OCI-LY1 (cell line): ENCODE data around the gene IER3.
"Not testable (repeated sequence)": the region's sequence is repeated elsewhere in the genome, so short reads cannot be mapped to it uniquely, and the experiment has no call there.

Experiments used
- H2AFZ ChIP-seq: fragments of 200-600 bp; sonication (generic), shearing (Covaris generic); 2 replicates; pipeline ENCODE4 v1.6.0; 2014; ENCODE audit warnings: antibody characterized with exemption, mild to moderate bottlenecking, low read length
- H3F3A ChIP-seq: fragments of 200-600 bp; sonication (generic), shearing (Covaris generic); 2 replicates; pipeline ENCODE4 v1.6.0; 2014; ENCODE audit warnings: mild to moderate bottlenecking, antibody characterized with exemption, low read length, moderate library complexity; ENCODE audit not compliant: insufficient read depth
- H3K27ac ChIP-seq: fragments of 200-600 bp; sonication (generic); 2 replicates; pipeline ENCODE4 v1.5.1; 2014; ENCODE audit warnings: low read length, mixed run types, mild to moderate bottlenecking, low read depth; ENCODE audit not compliant: poor library complexity, severe bottlenecking
- H3K27me3 ChIP-seq: fragments of 200-600 bp; sonication (generic); 2 replicates; pipeline ENCODE4 v1.6.0; 2014; ENCODE audit warnings: antibody characterized with exemption, mild to moderate bottlenecking, low read length, moderate library complexity; ENCODE audit not compliant: insufficient read depth
- H3K36me3 ChIP-seq: fragments of 200-600 bp; sonication (generic); 2 replicates; pipeline ENCODE4 v1.6.1; 2014; ENCODE audit warnings: mild to moderate bottlenecking, antibody characterized with exemption, low read length, moderate library complexity, mixed read lengths; ENCODE audit not compliant: insufficient read depth
- H3K4me1 ChIP-seq: fragments of 200-600 bp; sonication (generic); 2 replicates; pipeline ENCODE4 v1.5.1; 2014; ENCODE audit warnings: mild to moderate bottlenecking, low read length, moderate library complexity; ENCODE audit not compliant: insufficient read depth, severe bottlenecking
- H3K4me2 ChIP-seq: fragments of 200-600 bp; sonication (generic), shearing (Covaris generic); 2 replicates; pipeline ENCODE4 v1.6.1; 2014; ENCODE audit warnings: low read length
- H3K4me3 ChIP-seq: fragments of 200-600 bp; sonication (generic); 2 replicates; pipeline ENCODE4 v1.5.1; 2014; ENCODE audit warnings: low read length, low read depth, mild to moderate bottlenecking, mixed read lengths; ENCODE audit not compliant: poor library complexity, severe bottlenecking
- H3K79me2 ChIP-seq: fragments of 200-600 bp; shearing (Covaris generic); 2 replicates; pipeline ENCODE4 v1.6.1; 2016; ENCODE audit warnings: mixed run types, low read length, mixed read lengths; ENCODE audit not compliant: insufficient read depth
- H3K9ac ChIP-seq: fragments of 200-600 bp; sonication (generic), shearing (Covaris generic); 2 replicates; pipeline ENCODE4 v1.6.1; 2014; ENCODE audit warnings: mild to moderate bottlenecking, low read length, mixed read lengths
- H3K9me2 ChIP-seq: fragments of 200-600 bp; sonication (generic), shearing (Covaris generic); 2 replicates; pipeline ENCODE4 v1.6.1; 2014; ENCODE audit warnings: low read depth, mild to moderate bottlenecking, low read length, mixed read lengths
- H3K9me3 ChIP-seq: fragments of 200-600 bp; shearing (Covaris generic); 2 replicates; pipeline ENCODE4 v1.6.1; 2014; ENCODE audit warnings: low read length, mixed read lengths
- H4K20me1 ChIP-seq: fragments of 200-600 bp; sonication (generic), shearing (Covaris generic); 2 replicates; pipeline ENCODE4 v1.6.0; 2016; ENCODE audit warnings: mild to moderate bottlenecking, low read length; ENCODE audit not compliant: insufficient read depth
- EZH2 ChIP-seq: fragments of 200-600 bp; sonication (generic), shearing (Covaris generic); IDR thresholded peaks from 2 replicates; pipeline ENCODE4 v1.8.0; 2017; ENCODE audit warnings: borderline replicate concordance, mixed run types, mild to moderate bottlenecking, antibody characterized with exemption, low read length, moderate library complexity, mixed read lengths
- TF ChIP-seq, protein P1 (sequence below): fragments of 200-600 bp; sonication (generic), shearing (Covaris generic); IDR thresholded peaks from 2 replicates; pipeline ENCODE4 v1.5.1; 2017; ENCODE audit warnings: mild to moderate bottlenecking, antibody characterized with exemption, low read length, moderate library complexity, mixed read lengths

IER3 gene

DNA sequence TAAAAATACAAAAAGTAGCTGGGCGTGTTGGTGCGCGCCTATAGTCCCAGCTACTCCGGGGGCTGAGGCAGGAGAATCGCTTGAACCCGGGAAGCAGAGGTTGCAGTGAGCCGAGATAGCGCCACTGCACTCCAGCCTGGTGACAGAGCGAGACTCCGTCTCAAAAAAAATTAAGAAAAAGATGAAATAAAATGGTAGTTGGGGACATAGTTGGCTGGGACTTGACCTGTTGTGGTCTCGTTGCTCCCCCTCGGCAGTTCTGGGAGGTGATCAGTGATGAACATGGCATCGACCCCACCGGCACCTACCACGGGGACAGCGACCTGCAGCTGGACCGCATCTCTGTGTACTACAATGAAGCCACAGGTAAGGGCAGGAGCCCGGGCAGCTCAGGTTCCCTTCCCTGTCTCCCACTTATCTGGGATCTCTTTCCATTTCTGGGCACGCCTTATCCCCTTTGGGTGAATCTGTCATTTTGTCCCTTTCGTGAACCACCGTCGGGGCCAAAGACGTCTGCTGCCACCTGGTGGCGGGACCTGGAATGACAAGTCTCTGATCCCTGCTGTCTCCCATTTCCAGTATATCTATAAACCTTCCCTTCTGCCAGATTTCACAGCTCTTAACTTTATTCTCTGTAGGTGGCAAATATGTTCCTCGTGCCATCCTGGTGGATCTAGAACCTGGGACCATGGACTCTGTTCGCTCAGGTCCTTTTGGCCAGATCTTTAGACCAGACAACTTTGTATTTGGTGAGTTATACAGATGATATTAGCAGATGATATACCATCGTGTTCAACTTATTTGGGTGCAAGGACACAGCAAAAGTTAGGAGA is 21.9 kb downstream of the IER3 start:
- no peaks in the 10 kb centered on the region for H3K27me3 ChIP-seq
- peak overlapping the region; percentile 92 for H3K27ac ChIP-seq
- H3K9me3 ChIP-seq: no peaks in the 10 kb centered on the region
- peak overlapping the region; percentile 88 for H3K4me2 ChIP-seq
- peak overlapping the region; percentile 100 for H3K4me3 ChIP-seq
- TF ChIP-seq, protein P1, sequence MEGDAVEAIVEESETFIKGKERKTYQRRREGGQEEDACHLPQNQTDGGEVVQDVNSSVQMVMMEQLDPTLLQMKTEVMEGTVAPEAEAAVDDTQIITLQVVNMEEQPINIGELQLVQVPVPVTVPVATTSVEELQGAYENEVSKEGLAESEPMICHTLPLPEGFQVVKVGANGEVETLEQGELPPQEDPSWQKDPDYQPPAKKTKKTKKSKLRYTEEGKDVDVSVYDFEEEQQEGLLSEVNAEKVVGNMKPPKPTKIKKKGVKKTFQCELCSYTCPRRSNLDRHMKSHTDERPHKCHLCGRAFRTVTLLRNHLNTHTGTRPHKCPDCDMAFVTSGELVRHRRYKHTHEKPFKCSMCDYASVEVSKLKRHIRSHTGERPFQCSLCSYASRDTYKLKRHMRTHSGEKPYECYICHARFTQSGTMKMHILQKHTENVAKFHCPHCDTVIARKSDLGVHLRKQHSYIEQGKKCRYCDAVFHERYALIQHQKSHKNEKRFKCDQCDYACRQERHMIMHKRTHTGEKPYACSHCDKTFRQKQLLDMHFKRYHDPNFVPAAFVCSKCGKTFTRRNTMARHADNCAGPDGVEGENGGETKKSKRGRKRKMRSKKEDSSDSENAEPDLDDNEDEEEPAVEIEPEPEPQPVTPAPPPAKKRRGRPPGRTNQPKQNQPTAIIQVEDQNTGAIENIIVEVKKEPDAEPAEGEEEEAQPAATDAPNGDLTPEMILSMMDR: peak; percentile 95
- no peak for TF ChIP-seq EZH2
- H3K9me2 ChIP-seq: no peaks in the 10 kb centered on the region
- H2AFZ ChIP-seq: no peak overlapping the region
- peak overlapping the region; percentile 97 for H3K9ac ChIP-seq
- peaks cover 34% of the 10 kb centered on the region for H3K4me1 ChIP-seq
- H3F3A ChIP-seq: peaks cover 35% of the 10 kb centered on the region
- H4K20me1 ChIP-seq: no peaks in the 10 kb centered on the region
- H3K36me3 ChIP-seq: peaks cover 55% of the 10 kb centered on the region
- H3K79me2 ChIP-seq: peaks cover 24% of the 10 kb centered on the region

- H3K79me2 ChIP-seq: peaks cover 24% of the 10 kb centered on the region
- H3F3A ChIP-seq: peaks cover 30% of the 10 kb centered on the region
- peak overlapping the region; percentile 88 for H3K4me2 ChIP-seq
- not testable (repeated sequence) for H2AFZ ChIP-seq, H4K20me1 ChIP-seq, H3K9me3 ChIP-seq, H3K27me3 ChIP-seq, H3K9me2 ChIP-seq
- peak overlapping the region; percentile 92 for H3K27ac ChIP-seq
- H3K36me3 ChIP-seq: peaks cover 54% of the 10 kb centered on the region
- H3K4me1 ChIP-seq: peaks cover 34% of the 10 kb centered on the region
- H3K4me3 ChIP-seq: peak overlapping the region; percentile 100
- H3K9ac ChIP-seq: peak overlapping the region; percentile 97
Observed at GRCh38 chr6:30722025-30722279, 22.4 kb downstream of the IER3 start.

DNA sequence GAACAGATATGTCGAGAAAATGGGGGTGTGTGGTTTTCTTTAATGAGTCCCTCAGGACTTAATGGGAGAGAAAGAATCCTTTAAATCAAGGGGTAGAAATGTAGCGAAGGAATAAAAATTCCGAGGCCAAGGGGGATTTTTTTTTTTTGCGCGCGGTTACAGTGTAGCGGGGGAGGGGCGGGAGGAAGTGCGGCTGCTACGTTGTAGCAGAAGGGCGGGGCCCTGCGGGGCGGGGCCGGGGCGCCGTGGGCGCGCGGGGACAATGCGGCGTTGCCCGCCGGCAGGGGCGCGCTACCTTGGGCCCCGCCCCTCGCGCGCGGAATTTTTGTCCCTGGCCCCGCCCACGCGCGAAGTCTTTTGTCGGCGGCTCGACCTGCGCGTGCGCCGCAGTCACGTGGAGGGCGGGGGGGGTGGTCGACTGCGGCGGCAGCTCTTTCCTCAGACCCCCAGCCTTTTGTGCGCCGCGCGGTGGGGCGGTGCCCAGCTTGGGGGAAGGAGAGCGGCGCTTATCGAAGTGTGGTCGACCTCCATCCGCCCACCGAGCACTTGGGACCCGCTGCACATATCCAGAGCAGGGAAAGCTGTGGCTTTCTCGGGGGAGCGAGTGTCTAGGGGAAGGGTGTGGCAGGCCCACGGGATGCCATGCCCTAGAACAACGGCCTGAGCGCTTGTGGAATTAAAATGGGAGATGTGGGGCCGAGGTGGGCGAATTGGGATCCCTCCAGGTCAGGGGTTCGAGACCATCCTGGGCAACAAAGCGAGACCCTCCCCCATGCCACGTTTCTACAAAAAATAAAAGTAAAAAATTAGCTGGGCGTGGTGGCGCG is 22.9 kb downstream of the IER3 start:
- no peaks in the 10 kb centered on the region for H3K9me2 ChIP-seq
- no peaks in the 10 kb centered on the region for H3K9me3 ChIP-seq
- H4K20me1 ChIP-seq: no peaks in the 10 kb centered on the region
- H3K27ac ChIP-seq: peak overlapping the region; percentile 97
- H3K4me3 ChIP-seq: peak overlapping the region; percentile 100
- TF ChIP-seq, protein P1: no peak
- no peak for TF ChIP-seq EZH2
- no peaks in the 10 kb centered on the region for H3K27me3 ChIP-seq
- peaks cover 54% of the 10 kb centered on the region for H3K36me3 ChIP-seq
- H3K79me2 ChIP-seq: peaks cover 24% of the 10 kb centered on the region
- peak overlapping the region; percentile 88 for H3K4me2 ChIP-seq
- peaks cover 25% of the 10 kb centered on the region for H3F3A ChIP-seq
- no peak overlapping the region for H2AFZ ChIP-seq
- peaks cover 38% of the 10 kb centered on the region for H3K4me1 ChIP-seq
- H3K9ac ChIP-seq: peak overlapping the region; percentile 100
